ENCODE results near the gene HHAT. TPM values are rescaled to one million over a fixed set of nuclear protein-coding genes. Genes with fewer than 3 reads are reported as not detected.

The HHAT gene
- total and polyA plus RNA-seq, 9 of the 15 experiments (the other 6 are each of a cell fraction or from before 2014, with no cell fraction given), result 0.07 to 0.16 (median 0.13) TPM; not detected in 1

DNA sequence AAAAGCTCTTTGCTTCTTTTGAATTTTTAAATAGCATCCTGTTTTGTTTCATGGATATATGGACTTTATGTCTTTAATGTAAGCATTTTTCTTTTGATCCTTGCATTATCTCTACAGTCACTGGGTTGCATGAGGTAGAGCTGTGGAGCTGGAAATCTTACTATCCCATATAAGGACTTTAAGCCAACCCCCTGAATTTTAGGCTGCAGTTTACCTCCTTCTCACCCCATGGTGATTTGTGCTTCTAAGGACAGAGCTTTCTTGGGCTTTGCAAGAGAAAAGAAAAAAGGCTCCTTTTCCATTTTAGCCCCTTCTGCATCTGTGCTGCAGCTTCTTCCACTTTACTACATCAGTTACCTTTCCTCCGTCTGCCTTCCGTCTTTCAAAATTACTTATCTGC lies 373.8 kb downstream of the HHAT start:
- Histone ChIP-seq H4K20me1 (replicated peaks; ENCODE audit: control insufficient read depth, insufficient read depth, low read length) (0 out of 2 replicates have a peak, but pooled peaks cover 1% of the 10 kb centered on the region), H3K4me3 (no peak overlapping the region), H3K4me1 (replicated peaks in 1 of 2; ENCODE audit: control insufficient read depth in 2 of 2, insufficient read depth in 2 of 2, low read length in 2 of 2) (no peaks in the 10 kb centered on the region), H3K9me1 (ENCODE audit: control insufficient read depth, insufficient read depth, low read length) (no peaks in the 10 kb centered on the region), H3K27ac (ENCODE audit: extremely low read depth, low read depth, low read length) (no peak overlapping the region), H3K27me3 (ENCODE audit: control insufficient read depth in 2 of 2, insufficient read depth in 2 of 2, low read length in 2 of 2) (no peaks in the 10 kb centered on the region; a peak in 1 of 5 replicates), H3K9ac (ENCODE audit: insufficient read depth in 1 of 2, low read depth in 2 of 2, low read length in 2 of 2) (no peak overlapping the region), H2AFZ (ENCODE audit: low read depth, low read length) (no peak overlapping the region), H3K79me2 (ENCODE audit: control insufficient read depth, insufficient read depth, low read length) (no peaks in the 10 kb centered on the region), H3K4me2 (ENCODE audit: insufficient read depth, low read length) (no peak overlapping the region), H3K36me3 (ENCODE audit: control insufficient read depth, insufficient read depth, low read length) (no peaks in the 10 kb centered on the region), H3K9me3 (replicated peaks; ENCODE audit: control insufficient read depth, insufficient read depth, low read depth, low read length) (no peaks in the 10 kb centered on the region)
- in situ Hi-C loops (cut with MboI), result no loop called here
- TF ChIP-seq STAG1 (CRISPR knock-in tag; IDR thresholded peaks at IDR 0.05; ENCODE audit: borderline replicate concordance), result no peak
- TF ChIP-seq ZNF124 (CRISPR knock-in tag; IDR thresholded peaks at IDR 0.05), result no peak
- TF ChIP-seq NEUROD1 (IDR thresholded peaks at IDR 0.05; ENCODE audit: borderline replicate concordance, low read depth, low read length, partially characterized antibody), result no peak
- no peak for TF ChIP-seq KAT2B (IDR thresholded peaks at IDR 0.05; ENCODE audit: low read depth, low read length)
- TF ChIP-seq ZNF507 (tag; conservative IDR thresholded peaks at IDR 0.05), result no peak
- no peak for TF ChIP-seq XRCC5 (IDR thresholded peaks at IDR 0.05; ENCODE audit: low read depth, low read length)
- TF ChIP-seq ATF7 (IDR thresholded peaks at IDR 0.05), result no peak
- no peak for TF ChIP-seq IRF2 (CRISPR knock-in tag; IDR thresholded peaks at IDR 0.05)
- TF ChIP-seq PML (IDR thresholded peaks at IDR 0.05; ENCODE audit: low read length), result no peak
- TF ChIP-seq CTBP1 (IDR thresholded peaks at IDR 0.05; ENCODE audit: borderline replicate concordance), result no peak
- TF ChIP-seq, protein P1, sequence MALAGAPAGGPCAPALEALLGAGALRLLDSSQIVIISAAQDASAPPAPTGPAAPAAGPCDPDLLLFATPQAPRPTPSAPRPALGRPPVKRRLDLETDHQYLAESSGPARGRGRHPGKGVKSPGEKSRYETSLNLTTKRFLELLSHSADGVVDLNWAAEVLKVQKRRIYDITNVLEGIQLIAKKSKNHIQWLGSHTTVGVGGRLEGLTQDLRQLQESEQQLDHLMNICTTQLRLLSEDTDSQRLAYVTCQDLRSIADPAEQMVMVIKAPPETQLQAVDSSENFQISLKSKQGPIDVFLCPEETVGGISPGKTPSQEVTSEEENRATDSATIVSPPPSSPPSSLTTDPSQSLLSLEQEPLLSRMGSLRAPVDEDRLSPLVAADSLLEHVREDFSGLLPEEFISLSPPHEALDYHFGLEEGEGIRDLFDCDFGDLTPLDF (CRISPR knock-in tag; IDR thresholded peaks at IDR 0.05), result no peak
- TF ChIP-seq EZH2 (IDR thresholded peaks at IDR 0.05; ENCODE audit: borderline replicate concordance, low read depth, low read length), result no peak
- TF ChIP-seq RBM15 (IDR thresholded peaks at IDR 0.05; ENCODE audit: insufficient read depth, low read length), result no peak
- no peak for TF ChIP-seq GATA2 (CRISPR knock-in tag; IDR thresholded peaks at IDR 0.05)
- TF ChIP-seq, protein P2, sequence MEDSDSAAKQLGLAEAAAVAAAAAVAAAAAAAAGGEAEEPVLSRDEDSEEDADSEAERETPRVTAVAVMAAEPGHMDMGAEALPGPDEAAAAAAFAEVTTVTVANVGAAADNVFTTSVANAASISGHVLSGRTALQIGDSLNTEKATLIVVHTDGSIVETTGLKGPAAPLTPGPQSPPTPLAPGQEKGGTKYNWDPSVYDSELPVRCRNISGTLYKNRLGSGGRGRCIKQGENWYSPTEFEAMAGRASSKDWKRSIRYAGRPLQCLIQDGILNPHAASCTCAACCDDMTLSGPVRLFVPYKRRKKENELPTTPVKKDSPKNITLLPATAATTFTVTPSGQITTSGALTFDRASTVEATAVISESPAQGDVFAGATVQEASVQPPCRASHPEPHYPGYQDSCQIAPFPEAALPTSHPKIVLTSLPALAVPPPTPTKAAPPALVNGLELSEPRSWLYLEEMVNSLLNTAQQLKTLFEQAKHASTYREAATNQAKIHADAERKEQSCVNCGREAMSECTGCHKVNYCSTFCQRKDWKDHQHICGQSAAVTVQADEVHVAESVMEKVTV (CRISPR knock-in tag; IDR thresholded peaks at IDR 0.05), result no peak
- TF ChIP-seq, protein P3, sequence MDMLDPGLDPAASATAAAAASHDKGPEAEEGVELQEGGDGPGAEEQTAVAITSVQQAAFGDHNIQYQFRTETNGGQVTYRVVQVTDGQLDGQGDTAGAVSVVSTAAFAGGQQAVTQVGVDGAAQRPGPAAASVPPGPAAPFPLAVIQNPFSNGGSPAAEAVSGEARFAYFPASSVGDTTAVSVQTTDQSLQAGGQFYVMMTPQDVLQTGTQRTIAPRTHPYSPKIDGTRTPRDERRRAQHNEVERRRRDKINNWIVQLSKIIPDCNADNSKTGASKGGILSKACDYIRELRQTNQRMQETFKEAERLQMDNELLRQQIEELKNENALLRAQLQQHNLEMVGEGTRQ (CRISPR knock-in tag; IDR thresholded peaks at IDR 0.05), result no peak
- no peak for TF ChIP-seq NRF1 (conservative IDR thresholded peaks at IDR 0.05 in 1 of 2, IDR thresholded peaks at IDR 0.05 in 1 of 2)
- ATAC-seq, result no peak
- WGBS (ENCODE audit: insufficient coverage, low coverage, missing lambda C conversion rate), result 0% methylated on average over 2 of the region's 2 CpGs
- FAIRE-seq, result no peak
- intact Hi-C loops (cut with micrococcal nuclease), result no loop called here
- ChIA-PET CTCF (ENCODE audit: low intra/inter-chr PET ratio) (no interaction called here), POLR2A (no interaction called here)
- BruUV-seq (replicated peaks), result no TSS peak
- no peak for DNase-seq (ENCODE audit: extremely low read depth in 1 of 4, low spot score in 3 of 4)
